SK-N-DZ (cell line): ENCODE results near the gene FAT1.

ENCODE experiments used
- DNase-seq: peaks from one replicate; pipeline ENCODE4 v3.0.0-alpha.2; 2015; ENCODE audit warnings: low spot score

FAT1 gene

GRCh38 chr4:186755550-186756519 is 32.2 kb upstream of the FAT1 start:
- no peak for DNase-seq

- DNase-seq, result no peak
Observed at GRCh38 chr4:186754976-186755375, 31.3 kb upstream of the FAT1 start.

- DNase-seq, result no peak
Observed at GRCh38 chr4:186752325-186752724, 28.7 kb upstream of the FAT1 start.

GRCh38 chr4:186749611-186750281 is 26.1 kb upstream of the FAT1 start:
- no peak for DNase-seq

- DNase-seq, result no peak
Observed at GRCh38 chr4:186746581-186746980, 22.9 kb upstream of the FAT1 start.

GRCh38 chr4:186743261-186743660 is 19.6 kb upstream of the FAT1 start:
- no peak for DNase-seq

- no peak for DNase-seq
Observed at GRCh38 chr4:186740822-186741221, 17.2 kb upstream of the FAT1 start.

GRCh38 chr4:186739802-186740434 is 16.3 kb upstream of the FAT1 start:
- DNase-seq, result peak; percentile 8

- DNase-seq, result no peak
Observed at GRCh38 chr4:186739317-186739716, 15.7 kb upstream of the FAT1 start.

GRCh38 chr4:186738421-186738820 is 14.8 kb upstream of the FAT1 start:
- DNase-seq, result no peak

GRCh38 chr4:186737427-186737826 is 13.8 kb upstream of the FAT1 start:
- DNase-seq, result no peak

GRCh38 chr4:186736466-186736865 is 12.8 kb upstream of the FAT1 start:
- no peak for DNase-seq

GRCh38 chr4:186734251-186734650 is 10.6 kb upstream of the FAT1 start:
- DNase-seq, result no peak

- DNase-seq, result no peak
Observed at GRCh38 chr4:186733778-186734177, 10.1 kb upstream of the FAT1 start.

GRCh38 chr4:186730621-186731020 is 7.0 kb upstream of the FAT1 start:
- no peak for DNase-seq

- DNase-seq, result no peak
Observed at GRCh38 chr4:186729856-186730255, 6.2 kb upstream of the FAT1 start.

- no peak for DNase-seq
Observed at GRCh38 chr4:186728631-186729271, 5.1 kb upstream of the FAT1 start.

GRCh38 chr4:186727977-186728519 is 4.4 kb upstream of the FAT1 start:
- no peak for DNase-seq

GRCh38 chr4:186727169-186727976 is 3.7 kb upstream of the FAT1 start:
- DNase-seq, result no peak

GRCh38 chr4:186726426-186727168 is 2.9 kb upstream of the FAT1 start:
- DNase-seq, result peak; percentile 47
